NCI-H748 (cell line): ENCODE measurements around the gene FAM3A.

Experiments used
- DNase-seq: peaks from one replicate; lab custom pipeline; 2025; ENCODE audit not compliant: unreplicated experiment; lab: John Stamatoyannopoulos, UW

Gene FAM3A

DNA sequence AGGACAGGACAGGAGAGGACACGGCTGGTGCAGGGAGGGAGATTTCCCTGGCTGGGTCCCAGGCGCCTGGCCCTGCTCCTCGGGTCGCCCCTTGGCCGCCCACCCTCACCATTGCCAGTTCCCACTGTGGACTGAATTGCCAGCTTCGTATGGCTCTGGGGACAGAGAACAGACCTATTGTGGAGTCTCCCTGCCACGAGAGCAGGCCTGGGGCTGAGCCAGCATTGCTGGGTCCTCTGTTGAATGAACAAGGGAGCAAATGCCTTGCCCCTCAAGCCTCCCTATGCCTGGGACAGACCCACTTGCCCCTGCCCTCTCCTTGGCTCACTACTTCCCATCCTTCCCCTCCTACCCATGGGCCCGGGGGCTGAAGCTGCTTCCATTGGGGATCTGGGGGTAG, 53.6 kb downstream of the FAM3A start:
- DNase-seq = no peak

GRCh38 chrX:154460326-154460725, 55.7 kb downstream of the FAM3A start:
- DNase-seq = no peak

GRCh38 chrX:154459832-154460231, 56.2 kb downstream of the FAM3A start:
- peak; percentile 37 for DNase-seq

DNA sequence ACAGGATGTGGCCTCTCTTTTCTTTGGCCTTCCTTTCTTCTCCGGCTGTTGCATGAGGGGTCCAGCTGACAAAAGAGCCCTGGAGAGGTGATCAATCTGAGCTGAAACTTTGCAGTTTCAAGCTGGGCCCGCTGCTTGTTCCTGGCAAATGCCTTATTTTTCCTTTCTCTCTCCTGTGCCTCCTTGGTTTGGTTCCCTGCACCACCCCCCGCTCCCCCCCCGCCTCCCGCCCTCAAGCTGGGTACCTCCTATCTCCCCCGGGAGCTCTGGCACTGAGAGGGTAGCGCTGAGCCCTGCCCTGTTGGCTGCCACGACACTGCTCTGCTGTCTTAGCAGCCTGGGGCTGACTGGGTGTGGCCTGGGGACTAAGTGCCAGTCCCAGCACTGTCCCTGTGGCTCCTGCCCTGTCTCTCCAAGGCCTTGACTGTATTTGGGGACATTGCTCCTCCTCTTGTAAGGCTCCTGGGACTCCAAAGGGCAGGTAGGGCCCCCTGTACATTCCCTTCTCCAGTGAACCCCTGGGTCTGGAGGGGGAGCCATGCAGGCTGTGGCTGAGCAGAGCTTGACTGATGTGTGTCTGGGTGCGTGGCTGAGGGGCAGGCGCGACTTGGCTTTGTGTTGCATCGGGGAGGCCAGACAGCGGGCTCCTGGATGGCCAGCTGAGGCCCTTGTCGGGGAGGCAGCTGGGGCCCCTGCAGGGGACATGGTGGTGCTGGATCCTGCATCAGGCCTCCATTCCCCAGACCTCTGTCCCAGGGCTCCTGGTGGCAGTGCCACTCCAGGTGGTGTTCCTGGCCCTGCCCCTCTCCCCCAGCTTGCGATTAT, 56.9 kb downstream of the FAM3A start:
- DNase-seq = peak; percentile 65

- peak; percentile 65 for DNase-seq
Measured at GRCh38 chrX:154458116-154458953, 57.7 kb downstream of the FAM3A start, which contains the start of gene PLXNA3. Gene PLXNA3, plus strand, starts transcription at chrX:154458281. Its CDS starts 1,903 bp downstream, at chrX:154460184.

- peak; percentile 80 for DNase-seq
Measured at GRCh38 chrX:154457491-154458115, 58.4 kb downstream of the FAM3A start.
